ENCODE measurements around the gene CDH26.

CDH26 gene

GRCh38 chr20:59962155-59962554, 3.9 kb downstream of the CDH26 start:
- Histone ChIP-seq H2AFZ (ENCODE audit: low read depth, low read length, severe bottlenecking) (no peak overlapping the region), H3K27me3 (ENCODE audit: low read length) (no peaks in the 10 kb centered on the region), H3K9ac (ENCODE audit: low read length) (no peak overlapping the region), H3K4me3 (ENCODE audit: insufficient read depth, low read length, poor library complexity, severe bottlenecking) (no peak overlapping the region), H4K20me1 (ENCODE audit: low read depth, low read length) (no peaks in the 10 kb centered on the region), H3K9me2 (replicated peaks; ENCODE audit: insufficient read depth, low read length) (no peaks in the 10 kb centered on the region), H3K4me2 (ENCODE audit: low read depth, low read length, poor library complexity, severe bottlenecking) (no peak overlapping the region), H3K79me2 (ENCODE audit: insufficient read depth, low read length) (no peaks in the 10 kb centered on the region), H3F3A (ENCODE audit: insufficient read depth) (no peaks in the 10 kb centered on the region), H3K9me3 (ENCODE audit: insufficient read depth, low read length) (no peaks in the 10 kb centered on the region), H3K36me3 (ENCODE audit: low read length) (no peaks in the 10 kb centered on the region), H3K27ac (ENCODE audit: low read depth, low read length) (no peak overlapping the region)
- no peak for TF ChIP-seq EZH2phosphoT487 (conservative IDR thresholded peaks at IDR 0.05; ENCODE audit: low read length)
- TF ChIP-seq, protein P1, sequence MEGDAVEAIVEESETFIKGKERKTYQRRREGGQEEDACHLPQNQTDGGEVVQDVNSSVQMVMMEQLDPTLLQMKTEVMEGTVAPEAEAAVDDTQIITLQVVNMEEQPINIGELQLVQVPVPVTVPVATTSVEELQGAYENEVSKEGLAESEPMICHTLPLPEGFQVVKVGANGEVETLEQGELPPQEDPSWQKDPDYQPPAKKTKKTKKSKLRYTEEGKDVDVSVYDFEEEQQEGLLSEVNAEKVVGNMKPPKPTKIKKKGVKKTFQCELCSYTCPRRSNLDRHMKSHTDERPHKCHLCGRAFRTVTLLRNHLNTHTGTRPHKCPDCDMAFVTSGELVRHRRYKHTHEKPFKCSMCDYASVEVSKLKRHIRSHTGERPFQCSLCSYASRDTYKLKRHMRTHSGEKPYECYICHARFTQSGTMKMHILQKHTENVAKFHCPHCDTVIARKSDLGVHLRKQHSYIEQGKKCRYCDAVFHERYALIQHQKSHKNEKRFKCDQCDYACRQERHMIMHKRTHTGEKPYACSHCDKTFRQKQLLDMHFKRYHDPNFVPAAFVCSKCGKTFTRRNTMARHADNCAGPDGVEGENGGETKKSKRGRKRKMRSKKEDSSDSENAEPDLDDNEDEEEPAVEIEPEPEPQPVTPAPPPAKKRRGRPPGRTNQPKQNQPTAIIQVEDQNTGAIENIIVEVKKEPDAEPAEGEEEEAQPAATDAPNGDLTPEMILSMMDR (IDR thresholded peaks at IDR 0.05; ENCODE audit: insufficient read depth, low read length, poor library complexity, severe bottlenecking) = no peak

DNA sequence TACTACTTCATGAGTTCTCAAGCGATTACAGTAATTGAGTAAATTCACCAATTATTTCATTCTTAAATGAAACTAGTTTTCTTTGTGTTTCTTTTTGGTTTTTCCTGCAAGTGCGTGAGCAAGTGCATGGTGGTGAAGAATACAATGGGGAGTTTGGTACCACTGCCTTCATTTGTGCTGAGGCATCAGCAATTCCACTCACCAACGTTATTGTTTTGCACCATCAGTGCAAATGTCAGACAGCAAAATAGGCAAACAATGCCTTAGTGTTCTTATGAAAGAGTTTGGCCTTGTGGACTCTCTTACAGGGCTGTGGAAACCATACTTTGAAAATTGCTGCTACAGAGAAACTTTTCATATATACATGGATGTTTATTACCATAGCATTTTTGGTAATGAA, 8.2 kb downstream of the CDH26 start:
- Histone ChIP-seq H3K79me2 (ENCODE audit: insufficient read depth, low read length) (no peaks in the 10 kb centered on the region), H3K4me3 (ENCODE audit: insufficient read depth, low read length, poor library complexity, severe bottlenecking) (no peak overlapping the region), H3K27ac (ENCODE audit: low read depth, low read length) (no peak overlapping the region), H4K20me1 (ENCODE audit: low read depth, low read length) (no peaks in the 10 kb centered on the region), H3K9me2 (replicated peaks; ENCODE audit: insufficient read depth, low read length) (no peaks in the 10 kb centered on the region), H3K36me3 (ENCODE audit: low read length) (no peaks in the 10 kb centered on the region), H3K27me3 (ENCODE audit: low read length) (no peaks in the 10 kb centered on the region), H3K9ac (ENCODE audit: low read length) (no peak overlapping the region), H2AFZ (ENCODE audit: low read depth, low read length, severe bottlenecking) (no peak overlapping the region), H3K9me3 (ENCODE audit: insufficient read depth, low read length) (no peaks in the 10 kb centered on the region), H3F3A (ENCODE audit: insufficient read depth) (no peaks in the 10 kb centered on the region), H3K4me2 (ENCODE audit: low read depth, low read length, poor library complexity, severe bottlenecking) (no peak overlapping the region)
- TF ChIP-seq EZH2phosphoT487 (conservative IDR thresholded peaks at IDR 0.05; ENCODE audit: low read length) = no peak
- TF ChIP-seq, protein P1 (IDR thresholded peaks at IDR 0.05; ENCODE audit: insufficient read depth, low read length, poor library complexity, severe bottlenecking) = no peak

GRCh38 chr20:59971428-59971827, 13.2 kb downstream of the CDH26 start:
- no peaks in the 10 kb centered on the region for H3F3A ChIP-seq (ENCODE audit: insufficient read depth)
- H2AFZ ChIP-seq (ENCODE audit: low read depth, low read length, severe bottlenecking) = no peak overlapping the region
- TF ChIP-seq EZH2phosphoT487 (conservative IDR thresholded peaks at IDR 0.05; ENCODE audit: low read length) = no peak
- TF ChIP-seq, protein P1 (IDR thresholded peaks at IDR 0.05; ENCODE audit: insufficient read depth, low read length, poor library complexity, severe bottlenecking) = no peak
- H4K20me1 ChIP-seq (ENCODE audit: low read depth, low read length) = no peaks in the 10 kb centered on the region
- no peaks in the 10 kb centered on the region for H3K9me2 ChIP-seq (replicated peaks; ENCODE audit: insufficient read depth, low read length)
- no peak overlapping the region for H3K9ac ChIP-seq (ENCODE audit: low read length)
- no peak overlapping the region for H3K4me2 ChIP-seq (ENCODE audit: low read depth, low read length, poor library complexity, severe bottlenecking)
- no peaks in the 10 kb centered on the region for H3K79me2 ChIP-seq (ENCODE audit: insufficient read depth, low read length)
- no peaks in the 10 kb centered on the region for H3K36me3 ChIP-seq (ENCODE audit: low read length)
- H3K9me3 ChIP-seq (ENCODE audit: insufficient read depth, low read length) = no peaks in the 10 kb centered on the region
- H3K4me3 ChIP-seq (ENCODE audit: insufficient read depth, low read length, poor library complexity, severe bottlenecking) = no peak overlapping the region
- H3K27ac ChIP-seq (ENCODE audit: low read depth, low read length) = no peak overlapping the region
- H3K27me3 ChIP-seq (ENCODE audit: low read length) = no peaks in the 10 kb centered on the region
